Stimulated activated CD8-positive, alpha-beta memory T cell treated with anti-CD3 and anti-CD28 coated beads, Interleukin-15, amount 100 ng/mL, for 24 hours (primary cell): ENCODE measurements around the gene TAS1R3.

ENCODE experiments used
- DNase-seq: peaks from one replicate; pipeline ENCODE4 v3.0.0-alpha.2; 2020; ENCODE audit warnings: low read depth

Gene TAS1R3

DNA sequence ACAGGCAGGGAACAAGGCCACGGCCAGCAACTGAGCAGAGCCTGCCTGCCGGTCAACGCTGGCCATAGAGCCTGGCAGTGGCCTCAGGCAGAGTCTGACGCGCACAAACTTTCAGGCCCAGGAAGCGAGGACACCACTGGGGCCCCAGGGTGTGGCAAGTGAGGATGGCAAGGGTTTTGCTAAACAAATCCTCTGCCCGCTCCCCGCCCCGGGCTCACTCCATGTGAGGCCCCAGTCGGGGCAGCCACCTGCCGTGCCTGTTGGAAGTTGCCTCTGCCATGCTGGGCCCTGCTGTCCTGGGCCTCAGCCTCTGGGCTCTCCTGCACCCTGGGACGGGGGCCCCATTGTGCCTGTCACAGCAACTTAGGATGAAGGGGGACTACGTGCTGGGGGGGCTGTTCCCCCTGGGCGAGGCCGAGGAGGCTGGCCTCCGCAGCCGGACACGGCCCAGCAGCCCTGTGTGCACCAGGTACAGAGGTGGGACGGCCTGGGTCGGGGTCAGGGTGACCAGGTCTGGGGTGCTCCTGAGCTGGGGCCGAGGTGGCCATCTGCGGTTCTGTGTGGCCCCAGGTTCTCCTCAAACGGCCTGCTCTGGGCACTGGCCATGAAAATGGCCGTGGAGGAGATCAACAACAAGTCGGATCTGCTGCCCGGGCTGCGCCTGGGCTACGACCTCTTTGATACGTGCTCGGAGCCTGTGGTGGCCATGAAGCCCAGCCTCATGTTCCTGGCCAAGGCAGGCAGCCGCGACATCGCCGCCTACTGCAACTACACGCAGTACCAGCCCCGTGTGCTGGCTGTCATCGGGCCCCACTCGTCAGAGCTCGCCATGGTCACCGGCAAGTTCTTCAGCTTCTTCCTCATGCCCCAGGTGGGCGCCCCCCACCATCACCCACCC, at the start of gene TAS1R3:
TSS of gene TAS1R3 (plus strand) at position 213 of the 898 bp plus-strand sequence. CDS start at position 279, 66 bp downstream.
- DNase-seq = no peak

DNA sequence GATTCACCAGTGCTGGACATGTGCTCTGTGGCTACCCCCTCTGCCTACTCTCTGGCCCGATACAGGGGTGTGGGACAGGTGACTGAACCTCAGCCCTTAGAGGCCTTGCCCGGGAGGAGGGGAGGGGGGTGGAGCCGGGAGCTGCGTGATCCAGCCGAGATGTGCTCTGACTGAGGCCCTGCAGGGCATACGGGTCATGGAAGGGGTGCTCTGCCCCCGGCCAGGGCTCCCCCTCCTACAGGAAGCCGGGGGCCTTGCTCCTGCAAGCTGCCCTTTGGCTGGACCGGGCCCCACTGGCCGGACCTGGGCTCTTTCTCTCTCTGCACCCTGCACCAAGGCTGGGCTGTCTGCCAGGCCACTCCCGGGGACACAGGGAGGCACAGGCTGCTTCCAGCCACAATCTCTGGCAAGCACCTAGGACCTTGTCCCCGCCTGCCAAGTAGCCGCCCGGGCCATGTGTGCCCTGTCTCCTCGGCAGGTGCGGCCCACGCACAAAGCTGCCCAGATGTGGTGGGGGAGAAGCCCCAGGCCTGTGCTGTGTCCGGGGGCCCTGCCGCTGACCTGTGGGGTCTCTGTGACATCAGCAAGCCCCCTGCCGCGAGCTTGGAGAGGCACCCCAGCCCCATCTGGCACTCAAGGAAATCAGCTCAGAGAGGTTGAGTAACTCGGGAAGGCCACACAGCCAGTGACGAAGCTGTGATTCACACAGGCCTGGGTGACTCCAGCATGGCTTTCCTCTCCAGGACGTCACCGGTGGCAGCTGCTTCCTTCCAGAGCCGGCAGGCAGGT, 49.4 kb upstream of the TAS1R3 start:
- no peak for DNase-seq

DNA sequence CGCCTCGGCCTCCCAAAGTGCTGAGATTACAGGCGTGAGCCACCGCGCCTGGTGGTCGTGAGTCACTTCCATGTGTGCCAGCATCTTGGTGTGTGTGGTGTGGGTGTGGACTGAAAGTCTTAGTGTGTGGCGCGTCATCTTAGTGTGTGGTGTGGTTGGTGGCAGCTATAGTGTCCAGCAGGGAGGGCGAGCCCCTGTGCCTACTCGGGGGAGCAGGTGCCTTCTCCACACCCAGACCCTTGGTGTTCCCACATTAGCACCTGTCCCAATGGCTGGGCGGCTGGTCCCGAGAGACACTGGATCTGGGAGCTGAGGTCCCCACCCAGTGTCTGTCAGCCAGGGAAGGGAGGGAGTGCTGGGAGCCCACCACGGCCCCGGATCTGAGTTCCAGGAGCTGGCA, 48.1 kb upstream of the TAS1R3 start:
- DNase-seq = no peak

DNA sequence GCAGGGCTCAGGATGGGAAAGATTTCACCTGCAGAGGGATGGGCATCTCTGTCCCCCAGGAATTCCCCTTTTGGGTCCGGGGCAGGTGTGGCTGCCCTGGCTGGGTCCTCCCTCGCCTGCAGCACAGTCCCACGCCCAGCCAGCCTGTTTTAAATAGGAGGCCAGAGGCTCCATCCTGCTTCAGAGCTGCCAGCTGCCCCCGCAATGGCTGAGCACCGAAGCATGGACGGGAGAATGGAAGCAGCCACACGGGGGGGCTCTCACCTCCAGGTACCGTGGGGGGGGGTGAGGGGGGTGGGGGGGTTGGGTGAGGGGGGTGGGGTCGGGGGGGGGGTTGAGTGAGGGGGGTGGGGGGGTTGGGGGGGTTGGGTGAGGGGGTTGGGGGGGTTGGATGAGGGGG, 47.3 kb upstream of the TAS1R3 start:
- DNase-seq = no peak

- no peak for DNase-seq
Observed at GRCh38 chr1:1284221-1285101, 46.6 kb upstream of the TAS1R3 start.

DNA sequence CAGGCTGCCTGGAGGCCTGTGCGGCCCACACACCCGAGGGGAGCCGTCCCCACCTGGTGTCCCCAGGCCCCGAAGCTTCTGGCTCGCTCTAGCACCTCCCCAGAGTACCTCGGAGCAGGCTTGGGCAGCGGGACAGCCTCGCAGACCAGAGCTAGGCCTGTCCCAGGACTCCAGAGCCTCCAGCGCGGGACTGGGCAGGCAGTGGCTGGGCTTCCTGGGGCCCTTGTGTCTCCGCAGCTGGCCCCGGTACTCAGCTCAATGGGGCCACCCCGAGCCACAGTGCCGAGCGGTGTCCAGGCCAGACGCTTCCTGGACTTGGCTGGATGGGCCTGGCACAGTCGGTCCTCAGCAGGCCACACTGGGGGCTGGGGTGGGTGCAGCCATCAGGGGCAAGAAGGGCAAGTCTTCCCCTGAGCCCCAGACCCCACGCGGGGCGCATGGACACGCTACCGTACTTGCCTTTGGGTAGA, 45.9 kb upstream of the TAS1R3 start:
- DNase-seq = no peak

DNA sequence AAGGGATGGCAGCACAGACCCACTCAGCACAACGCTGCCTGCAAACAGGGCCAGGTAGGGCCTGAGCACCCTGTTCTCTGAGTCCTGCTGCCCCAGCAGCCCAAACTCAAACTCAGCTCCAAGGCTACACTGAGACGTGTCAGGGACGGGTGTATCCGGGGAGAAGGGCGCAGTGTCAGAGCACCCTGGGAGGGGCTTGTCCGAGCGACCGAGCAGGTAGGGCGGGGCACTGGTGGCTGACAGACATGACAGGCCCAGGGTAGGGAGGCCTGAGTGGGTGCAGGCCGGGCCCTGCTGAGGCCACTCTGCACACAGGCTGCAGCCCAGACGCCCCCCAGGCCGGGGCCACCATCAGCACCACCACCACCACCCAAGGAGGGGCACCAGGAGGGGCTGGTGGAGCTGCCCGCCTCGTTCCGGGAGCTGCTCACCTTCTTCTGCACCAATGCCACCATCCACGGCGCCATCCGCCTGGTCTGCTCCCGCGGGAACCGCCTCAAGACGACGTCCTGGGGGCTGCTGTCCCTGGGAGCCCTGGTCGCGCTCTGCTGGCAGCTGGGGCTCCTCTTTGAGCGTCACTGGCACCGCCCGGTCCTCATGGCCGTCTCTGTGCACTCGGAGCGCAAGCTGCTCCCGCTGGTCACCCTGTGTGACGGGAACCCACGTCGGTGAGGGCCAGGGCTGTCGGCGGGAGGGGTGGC, 45.3 kb upstream of the TAS1R3 start:
- DNase-seq = no peak

DNA sequence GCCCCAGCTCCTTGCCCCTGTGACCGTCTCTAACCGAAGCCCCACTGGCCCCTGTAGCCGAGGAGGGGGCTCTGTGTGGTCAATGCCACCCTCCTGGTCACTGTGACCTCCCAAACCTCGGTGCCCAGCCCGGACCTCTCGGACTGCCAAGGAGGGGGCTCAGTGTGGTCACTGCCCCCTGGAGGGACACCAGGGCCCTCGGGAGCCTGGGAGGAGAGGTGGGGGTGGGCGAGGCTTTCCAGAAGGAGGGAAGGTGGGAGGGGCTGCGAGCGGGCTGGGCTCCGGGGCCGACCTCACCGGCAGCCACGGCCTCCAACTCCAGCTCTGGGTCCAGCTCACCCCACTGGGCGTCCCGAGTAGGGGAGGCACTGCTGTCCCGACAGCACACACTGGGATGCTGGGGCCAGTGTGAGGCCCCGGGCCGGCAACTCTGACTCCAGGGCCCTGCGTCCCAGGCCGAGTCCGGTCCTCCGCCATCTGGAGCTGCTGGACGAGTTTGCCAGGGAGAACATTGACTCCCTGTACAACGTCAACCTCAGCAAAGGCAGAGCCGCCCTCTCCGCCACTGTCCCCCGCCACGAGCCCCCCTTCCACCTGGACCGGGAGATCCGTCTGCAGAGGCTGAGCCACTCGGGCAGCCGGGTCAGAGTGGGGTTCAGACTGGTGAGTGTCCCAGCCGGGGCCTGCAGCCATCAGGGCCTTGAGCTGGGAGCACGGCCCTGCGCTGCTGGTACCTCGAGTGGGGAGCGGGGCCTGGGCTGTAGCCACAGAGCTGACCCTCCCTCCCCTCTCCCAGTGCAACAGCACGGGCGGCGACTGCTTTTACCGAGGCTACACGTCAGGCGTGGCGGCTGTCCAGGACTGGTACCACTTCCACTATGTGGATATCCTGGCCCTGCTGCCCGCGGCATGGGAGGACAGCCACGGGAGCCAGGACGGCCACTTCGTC, 44.5 kb upstream of the TAS1R3 start:
- no peak for DNase-seq

DNA sequence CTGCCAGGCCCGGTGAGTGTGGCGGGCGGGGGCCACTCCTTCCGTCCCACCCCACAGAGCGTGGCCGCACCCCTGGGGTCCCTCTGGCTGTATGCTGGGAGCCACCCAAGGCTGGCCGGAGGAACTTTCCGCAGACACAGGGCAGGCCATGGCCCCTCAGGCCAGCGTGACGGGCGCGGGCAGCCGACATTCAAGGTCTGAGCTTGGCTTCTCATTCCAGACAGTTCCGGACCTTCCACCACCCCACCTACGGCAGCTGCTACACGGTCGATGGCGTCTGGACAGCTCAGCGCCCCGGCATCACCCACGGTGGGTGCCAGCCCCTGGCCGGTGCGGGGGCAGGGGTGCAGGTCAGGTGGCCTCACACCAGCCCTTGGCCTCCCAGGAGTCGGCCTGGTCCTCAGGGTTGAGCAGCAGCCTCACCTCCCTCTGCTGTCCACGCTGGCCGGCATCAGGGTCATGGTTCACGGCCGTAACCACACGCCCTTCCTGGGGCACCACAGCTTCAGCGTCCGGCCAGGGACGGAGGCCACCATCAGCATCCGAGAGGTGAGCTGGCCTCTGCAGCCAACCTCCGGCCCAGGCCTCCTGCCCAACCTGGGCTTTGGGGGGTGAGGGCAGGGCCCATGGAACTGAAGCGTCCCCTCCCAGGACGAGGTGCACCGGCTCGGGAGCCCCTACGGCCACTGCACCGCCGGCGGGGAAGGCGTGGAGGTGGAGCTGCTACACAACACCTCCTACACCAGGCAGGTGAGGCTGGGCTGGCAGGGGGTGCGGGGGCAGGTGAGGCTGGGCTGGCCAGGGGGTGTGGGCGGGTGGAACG, 43.6 kb upstream of the TAS1R3 start:
- DNase-seq = no peak

GRCh38 chr1:1290238-1290731, 40.8 kb upstream of the TAS1R3 start:
- DNase-seq = no peak

- DNase-seq = no peak
Observed at GRCh38 chr1:1291023-1291528, 40.0 kb upstream of the TAS1R3 start.

DNA sequence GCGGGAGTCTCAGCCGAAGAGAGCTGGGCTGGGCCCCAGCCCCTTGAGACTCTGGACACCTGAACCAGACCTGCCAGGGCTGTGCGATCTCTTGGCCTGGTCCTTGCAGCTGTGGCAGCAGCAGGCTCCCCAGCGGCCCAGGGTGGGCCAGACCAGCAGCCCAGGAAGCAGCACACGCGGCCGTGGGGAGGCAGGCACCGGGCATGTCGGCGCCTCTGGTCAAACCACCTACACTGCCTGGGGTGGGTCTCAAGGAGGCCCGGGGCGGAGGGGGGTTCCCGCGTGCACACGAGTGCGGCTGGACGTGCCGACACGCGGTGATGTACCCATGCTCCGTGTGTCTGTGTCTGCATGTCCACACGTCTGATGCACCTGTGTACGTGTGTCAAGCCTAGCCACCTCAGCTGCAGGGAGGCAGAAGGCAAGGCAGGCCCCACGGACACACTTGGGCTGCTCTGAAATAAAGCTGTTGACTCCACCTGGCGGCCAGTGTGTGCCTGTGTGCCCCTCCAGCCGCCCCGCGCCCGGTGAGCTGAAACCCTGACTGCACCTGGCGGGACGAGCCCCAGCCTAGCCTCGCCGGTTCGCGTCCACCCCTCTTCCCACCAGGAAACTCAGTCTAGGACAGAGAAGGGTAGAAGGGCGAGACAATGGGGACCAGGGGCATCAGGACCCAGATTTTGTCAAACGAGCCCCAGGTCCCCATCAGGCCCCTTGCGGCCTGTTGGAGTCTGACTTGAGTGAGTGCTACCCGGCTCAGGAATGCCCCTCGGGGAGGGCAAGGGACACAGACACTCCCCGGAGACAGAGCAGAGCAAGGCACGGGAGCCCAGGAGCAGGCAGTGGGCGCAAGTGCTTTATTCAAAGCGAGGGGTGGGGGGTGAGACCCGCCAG, 39.3 kb upstream of the TAS1R3 start:
- DNase-seq = no peak

DNA sequence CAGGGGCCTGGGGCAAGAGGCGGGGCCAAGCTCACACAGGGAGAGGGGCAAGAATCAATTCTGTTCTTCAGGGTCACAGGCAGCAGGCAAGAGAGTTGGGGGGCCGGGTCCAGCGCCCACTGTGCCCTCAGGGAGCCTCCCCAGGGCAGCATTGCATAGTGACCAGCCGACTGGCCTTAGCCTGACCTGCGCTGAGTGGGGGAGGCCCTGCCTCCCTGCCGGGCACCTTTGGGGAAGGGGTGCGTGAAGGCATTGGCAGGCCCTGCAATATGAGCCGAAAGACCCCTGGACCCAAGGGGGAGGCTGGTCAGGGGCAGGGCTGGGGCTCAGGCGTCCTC, 38.7 kb upstream of the TAS1R3 start:
- DNase-seq = no peak

DNA sequence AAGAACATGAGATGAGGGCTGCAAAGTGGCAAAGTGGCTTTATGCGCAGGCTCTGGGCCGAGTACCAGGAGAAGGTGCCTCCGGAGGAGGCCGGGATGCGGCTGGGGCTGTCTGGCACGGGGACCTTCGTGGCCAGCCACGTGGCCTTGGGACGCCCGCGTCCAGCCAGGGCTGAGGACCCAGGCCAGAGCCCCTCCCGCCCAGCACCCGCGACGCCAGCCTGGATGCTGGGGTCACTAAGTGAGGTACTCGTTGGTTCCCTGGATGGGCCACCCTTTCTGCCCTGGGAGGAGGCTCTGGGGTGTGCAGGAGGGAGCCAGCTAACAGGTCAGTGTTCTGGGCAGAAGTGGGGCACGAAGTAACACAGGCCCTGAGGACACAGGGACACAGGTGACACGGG, 38.2 kb upstream of the TAS1R3 start:
- no peak for DNase-seq

GRCh38 chr1:1293263-1294249, 37.5 kb upstream of the TAS1R3 start:
- DNase-seq = no peak

GRCh38 chr1:1294250-1294890, 36.7 kb upstream of the TAS1R3 start:
- DNase-seq = no peak
